DND-41 (cell line): ENCODE data around the gene TGIF2.

ENCODE experiments used
- EZH2 ChIP-seq: IDR thresholded peaks from 3 replicates; pipeline ENCODE4 v1.6.1; 2012; ENCODE audit warnings: borderline replicate concordance, low read depth, mild to moderate bottlenecking, moderate library complexity, low read length, inconsistent platforms; ENCODE audit not compliant: severe bottlenecking
- TF ChIP-seq, protein P1 (sequence below): IDR thresholded peaks from 2 replicates; pipeline ENCODE4 v1.5.1; 2012; ENCODE audit warnings: borderline replicate concordance, low read length, moderate library complexity, mild to moderate bottlenecking; ENCODE audit not compliant: poor library complexity, severe bottlenecking; ENCODE audit errors: extremely low read depth

DNA sequence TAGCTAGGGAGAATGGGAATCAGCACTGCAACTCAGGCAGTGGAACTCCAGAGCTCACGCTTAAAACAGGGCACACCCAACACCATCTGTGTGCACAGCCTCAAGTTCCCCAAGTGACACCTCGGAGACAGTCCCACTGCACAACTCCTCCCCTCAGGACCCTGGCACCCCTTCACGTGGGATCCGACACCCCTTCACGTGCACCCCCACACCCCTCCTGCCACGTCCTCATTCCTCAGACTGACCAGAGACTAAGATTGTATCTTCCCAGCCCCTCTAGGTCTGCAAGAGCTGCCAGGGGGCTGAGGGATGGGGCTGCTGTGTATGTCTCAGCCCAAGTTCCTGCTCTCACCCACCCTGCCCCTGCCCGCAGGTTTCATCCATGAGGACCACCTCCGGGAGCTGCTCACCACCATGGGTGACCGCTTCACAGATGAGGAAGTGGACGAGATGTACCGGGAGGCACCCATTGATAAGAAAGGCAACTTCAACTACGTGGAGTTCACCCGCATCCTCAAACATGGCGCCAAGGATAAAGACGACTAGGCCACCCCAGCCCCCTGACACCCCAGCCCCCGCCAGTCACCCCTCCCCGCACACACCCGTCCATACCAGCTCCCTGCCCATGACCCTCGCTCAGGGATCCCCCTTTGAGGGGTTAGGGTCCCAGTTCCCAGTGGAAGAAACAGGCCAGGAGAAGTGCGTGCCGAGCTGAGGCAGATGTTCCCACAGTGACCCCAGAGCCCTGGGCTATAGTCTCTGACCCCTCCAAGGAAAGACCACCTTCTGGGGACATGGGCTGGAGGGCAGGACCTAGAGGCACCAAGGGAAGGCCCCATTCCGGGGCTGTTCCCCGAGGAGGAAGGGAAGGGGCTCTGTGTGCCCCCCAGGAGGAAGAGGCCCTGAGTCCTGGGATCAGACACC lies 24.4 kb upstream of the TGIF2 start:
- TF ChIP-seq, protein P1, sequence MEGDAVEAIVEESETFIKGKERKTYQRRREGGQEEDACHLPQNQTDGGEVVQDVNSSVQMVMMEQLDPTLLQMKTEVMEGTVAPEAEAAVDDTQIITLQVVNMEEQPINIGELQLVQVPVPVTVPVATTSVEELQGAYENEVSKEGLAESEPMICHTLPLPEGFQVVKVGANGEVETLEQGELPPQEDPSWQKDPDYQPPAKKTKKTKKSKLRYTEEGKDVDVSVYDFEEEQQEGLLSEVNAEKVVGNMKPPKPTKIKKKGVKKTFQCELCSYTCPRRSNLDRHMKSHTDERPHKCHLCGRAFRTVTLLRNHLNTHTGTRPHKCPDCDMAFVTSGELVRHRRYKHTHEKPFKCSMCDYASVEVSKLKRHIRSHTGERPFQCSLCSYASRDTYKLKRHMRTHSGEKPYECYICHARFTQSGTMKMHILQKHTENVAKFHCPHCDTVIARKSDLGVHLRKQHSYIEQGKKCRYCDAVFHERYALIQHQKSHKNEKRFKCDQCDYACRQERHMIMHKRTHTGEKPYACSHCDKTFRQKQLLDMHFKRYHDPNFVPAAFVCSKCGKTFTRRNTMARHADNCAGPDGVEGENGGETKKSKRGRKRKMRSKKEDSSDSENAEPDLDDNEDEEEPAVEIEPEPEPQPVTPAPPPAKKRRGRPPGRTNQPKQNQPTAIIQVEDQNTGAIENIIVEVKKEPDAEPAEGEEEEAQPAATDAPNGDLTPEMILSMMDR, result no peak
- no peak for TF ChIP-seq EZH2
